HT-29 (cell line): Measurements from ENCODE around the gene CTBP2. TPM values are rescaled to one million over a fixed set of nuclear protein-coding genes. Genes with fewer than 3 reads are reported as not detected.

Experiments used
- DNase-seq: peaks from one replicate; pipeline ENCODE4 v3.0.0-alpha.2; 2015; ENCODE audit warnings: low spot score
- total RNA-seq: library from RNA; depleted of rRNA; stranded (reverse); fragments of >200 nt; shearing (Covaris generic); gene quantifications from 2 replicates; pipeline ENCODE4 v1.2.3, GENCODE V29; 2014

Gene CTBP2
- total RNA-seq, 1 experiment from 2014 or later = 207 TPM

DNA sequence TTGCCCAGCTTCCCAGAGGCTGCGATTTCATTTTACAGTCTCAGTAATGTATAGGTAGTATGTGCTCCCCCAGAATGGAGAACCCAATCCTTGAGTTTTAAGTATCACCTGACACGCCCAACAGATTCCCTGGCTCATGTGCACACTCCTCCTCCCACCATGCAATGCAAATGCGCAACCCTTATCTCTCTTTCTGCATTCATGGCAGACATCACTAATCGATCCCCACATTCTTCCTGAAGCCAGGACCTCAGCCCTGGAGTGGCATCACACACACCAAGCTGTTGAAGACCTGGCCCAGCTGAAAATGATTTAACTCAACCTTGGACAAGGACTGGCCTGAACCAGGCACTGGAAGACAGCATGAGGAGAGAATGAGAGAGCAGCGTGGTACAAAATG, 150.0 kb downstream of the CTBP2 start:
- DNase-seq = no peak

DNA sequence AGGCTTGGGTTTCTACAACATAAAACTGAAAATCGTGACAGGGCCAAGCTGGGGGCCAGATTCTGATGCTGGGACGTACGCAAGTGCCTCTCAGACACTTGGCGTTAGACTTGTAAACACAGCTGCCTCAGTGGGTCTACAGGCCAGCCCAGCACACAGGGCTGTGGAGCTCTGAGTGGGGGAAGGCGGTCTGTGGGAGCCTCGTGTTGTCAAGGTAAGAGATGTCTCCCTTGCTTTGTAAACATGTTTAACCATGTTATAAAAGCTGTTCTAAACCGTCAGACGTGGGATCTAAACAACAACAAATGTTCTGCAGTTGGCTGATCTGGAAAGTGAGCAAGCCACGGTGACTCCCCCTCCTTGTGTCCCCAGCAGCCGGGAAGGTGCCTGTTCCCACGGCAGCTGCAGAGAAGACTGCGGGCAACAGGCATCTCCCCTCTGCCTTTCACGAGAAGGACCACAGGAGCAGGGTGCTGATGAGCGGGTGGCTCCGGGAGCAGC, 150.7 kb downstream of the CTBP2 start:
- DNase-seq = no peak

DNA sequence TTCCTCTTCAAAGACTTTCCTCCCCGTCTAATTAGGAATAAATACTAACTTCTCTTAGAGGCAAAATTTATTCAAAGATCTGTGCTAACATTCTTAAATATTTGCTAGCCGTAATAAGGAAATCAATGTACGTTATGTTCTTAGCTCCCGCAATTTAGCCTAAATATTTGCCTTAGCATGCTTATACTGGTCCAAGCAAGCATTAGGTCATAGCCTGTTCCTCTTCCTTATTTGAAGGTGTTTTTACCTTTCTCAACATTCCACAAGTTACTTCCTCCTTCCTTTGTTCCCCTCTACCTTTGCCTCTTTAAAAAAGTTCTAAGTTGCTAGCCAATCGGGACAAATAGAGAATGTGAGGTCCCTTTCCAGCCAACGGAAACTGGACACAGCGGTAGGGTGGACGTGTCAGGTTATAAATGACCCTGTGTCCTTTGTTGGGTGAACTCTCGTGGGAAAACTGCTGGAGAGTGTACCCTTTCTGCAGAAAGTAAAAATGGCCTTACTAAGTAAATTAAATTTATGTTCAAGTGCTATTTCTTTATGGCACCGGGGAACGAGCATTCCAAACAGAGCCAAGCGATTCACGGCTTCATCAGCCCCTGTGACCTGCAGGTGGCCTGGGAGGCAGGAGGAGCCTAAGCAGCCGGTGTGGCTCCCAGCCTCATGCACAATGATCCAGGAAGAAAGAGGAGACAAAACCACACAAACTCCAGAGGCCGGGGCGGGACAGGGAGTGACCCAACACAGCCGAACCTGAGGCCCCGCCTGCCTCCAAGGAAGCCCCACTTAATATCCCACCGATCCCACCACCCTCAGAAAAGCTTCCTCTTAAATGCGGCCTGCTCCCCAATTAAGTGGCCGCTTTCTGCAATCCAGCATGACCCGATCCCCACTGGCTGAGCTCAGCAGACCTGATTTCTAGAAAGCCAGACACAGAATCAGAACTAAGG, 151.4 kb downstream of the CTBP2 start:
- peak; percentile 65 for DNase-seq

DNA sequence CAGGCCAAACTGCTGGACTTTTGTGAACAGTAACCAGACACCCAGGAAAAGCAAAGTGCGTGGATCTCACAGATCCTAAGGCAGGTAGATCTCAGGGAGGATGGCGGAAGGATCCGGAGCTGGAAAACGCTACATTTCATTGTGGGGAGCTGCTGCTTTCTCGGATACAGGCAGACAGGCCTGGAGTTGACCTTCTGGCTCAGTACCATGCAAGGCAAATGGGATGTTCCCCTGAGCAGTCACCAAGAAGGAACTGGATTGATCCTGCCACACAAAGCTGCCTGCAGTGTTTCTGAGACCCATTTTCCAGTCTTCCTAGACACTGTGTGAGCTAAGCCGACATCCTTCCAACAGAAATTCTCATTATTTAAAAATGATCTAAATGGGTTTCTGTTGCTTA, 152.9 kb downstream of the CTBP2 start:
- no peak for DNase-seq

DNA sequence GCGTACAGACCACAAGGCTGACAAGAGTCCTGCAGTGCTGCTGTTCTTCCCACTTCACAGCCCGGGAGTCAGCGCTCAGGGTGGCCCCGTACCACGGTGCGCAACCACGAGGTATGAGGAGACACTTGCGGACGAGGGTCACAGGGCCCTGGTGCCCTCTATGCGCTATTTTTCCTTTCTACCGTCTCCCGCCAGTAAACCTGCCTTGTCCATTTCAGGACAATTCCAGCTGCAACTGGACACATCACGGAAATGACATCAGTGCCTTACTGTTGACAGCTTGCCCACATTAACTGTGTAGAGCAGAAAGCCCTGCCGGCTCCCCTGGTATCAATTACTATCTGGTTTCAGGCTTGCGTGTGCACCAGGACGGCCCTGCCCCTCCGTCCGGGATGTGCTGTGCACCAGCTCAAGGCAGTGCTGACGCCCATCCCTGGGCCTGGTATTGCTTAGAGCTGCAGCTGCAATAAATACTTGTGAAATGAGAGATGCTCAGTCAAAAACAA, 153.4 kb downstream of the CTBP2 start:
- no peak for DNase-seq

DNA sequence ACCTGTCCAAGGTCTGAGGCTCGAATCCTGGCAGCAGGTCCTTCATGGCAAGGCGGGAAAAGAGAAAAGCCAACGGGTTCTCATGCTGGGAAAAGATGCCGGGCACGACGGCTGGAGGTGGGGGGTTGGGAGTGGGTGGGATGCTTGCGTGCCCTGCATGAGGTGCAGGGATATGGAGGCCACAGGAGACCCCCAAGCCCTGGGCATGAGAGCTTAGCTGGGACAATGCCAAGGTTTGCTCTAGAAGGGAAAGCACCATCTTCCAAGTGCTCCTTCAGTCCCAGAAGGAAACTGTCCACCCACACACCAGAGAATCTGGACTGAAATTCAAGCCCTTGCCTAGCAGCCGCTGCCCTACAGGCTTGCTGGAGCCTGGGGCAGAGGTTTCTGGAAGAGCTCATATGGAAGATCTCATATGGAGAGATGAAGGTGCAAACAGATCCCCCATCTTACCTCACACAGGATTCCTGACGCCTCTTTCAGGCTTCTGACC, 154.1 kb downstream of the CTBP2 start:
- DNase-seq = no peak

DNA sequence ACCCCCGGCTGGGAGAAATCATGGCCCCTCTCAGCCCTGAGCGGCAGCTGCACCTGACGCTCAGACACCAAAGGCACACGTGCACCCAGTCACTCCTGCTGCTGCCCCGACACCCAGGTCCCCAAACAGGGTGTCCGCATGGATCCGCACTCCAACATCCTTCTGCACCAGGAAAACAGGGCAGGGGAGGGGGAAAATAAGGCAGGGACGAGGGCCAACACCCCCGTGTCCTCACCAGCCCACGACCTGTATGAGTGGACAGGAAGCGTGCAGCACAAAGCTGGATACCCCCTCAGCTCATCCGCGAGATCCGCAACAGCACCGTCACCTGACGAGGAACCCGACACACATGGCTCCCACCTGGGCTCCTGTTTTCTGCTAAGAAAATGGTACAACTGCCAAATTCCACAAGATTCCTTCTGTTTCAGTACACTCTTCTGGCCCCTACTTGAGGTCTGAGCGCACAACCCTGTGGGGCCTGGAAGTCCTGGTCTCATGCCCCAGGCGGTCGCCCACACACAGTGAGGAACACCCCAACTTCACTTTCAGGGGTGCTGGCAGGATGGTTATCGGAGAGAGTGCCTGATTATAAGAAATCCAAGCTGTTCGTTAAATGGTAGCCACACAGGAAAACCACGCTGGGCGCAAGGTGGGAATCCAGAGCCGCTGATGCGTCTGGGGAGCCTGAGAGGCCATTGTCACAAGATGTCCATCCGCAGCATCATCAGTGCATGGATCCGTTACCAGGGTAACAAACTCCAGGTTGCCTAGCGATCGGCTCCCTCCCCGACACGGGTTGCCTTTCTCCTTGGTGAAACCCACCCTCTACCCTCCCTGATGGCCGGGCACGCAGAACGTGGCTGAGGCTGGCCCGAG, 154.8 kb downstream of the CTBP2 start:
- DNase-seq = no peak

DNA sequence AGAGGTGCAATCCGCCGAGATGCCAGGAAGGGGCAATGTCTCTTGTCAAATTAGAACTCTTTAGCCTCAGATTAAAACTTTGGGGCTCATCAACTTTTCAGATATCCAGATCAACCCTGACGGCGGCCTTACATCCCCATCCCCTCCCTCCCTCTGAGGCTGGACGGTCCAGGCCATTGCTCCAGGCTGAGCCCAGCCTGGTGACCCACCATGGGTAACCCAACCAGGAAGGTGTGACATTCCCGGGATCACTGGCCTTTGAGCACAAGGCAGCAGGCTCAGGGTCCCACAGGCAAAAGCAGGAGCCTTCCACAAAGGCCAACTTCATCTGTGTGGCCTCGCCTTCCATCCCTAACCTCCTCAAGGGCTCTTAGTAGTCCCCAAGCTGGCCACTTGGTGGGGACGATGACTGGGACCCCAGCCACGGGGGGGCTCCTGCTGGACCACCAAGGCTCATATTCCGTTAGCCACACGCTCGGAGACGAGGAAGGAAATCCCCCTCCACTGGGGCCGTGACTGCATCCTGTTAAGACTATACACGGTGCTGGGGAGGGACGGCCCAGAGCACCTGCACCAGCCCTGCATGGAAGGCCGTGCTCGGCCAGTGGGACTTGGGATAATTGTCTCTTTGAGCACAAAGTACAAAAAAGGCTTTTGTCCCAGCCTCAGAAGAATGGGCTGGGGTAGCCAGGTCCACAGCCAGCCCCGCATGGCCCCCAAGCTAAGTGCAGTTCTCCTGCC, 155.6 kb downstream of the CTBP2 start:
- DNase-seq = no peak

DNA sequence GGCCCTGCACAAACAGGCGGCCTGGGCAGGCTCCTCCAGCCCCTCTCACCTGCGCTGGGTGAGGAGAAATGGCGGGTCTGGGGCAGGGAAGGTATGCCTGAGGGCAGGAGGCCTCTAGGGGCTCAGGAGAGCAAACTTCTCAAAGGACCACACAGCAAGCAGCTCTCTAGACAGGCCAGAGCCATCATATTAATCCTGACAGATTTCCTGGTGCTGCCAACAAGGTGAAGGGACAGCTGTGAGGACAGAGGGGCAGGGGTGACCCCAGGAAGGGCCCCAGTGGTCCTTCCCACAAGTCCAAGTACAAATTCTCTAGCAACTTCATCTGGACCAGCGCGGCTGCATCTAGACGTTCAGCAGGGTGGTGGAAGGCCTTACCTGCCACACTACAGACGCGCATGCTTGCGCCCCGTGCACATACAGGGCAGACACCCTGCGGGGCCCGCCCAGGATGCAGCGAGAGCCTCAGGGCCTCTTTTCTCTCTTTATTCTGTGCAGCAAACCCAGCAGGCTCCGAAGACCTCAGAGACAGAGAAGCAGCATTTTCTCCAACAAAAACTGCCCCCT, 156.4 kb downstream of the CTBP2 start:
- DNase-seq = no peak

DNA sequence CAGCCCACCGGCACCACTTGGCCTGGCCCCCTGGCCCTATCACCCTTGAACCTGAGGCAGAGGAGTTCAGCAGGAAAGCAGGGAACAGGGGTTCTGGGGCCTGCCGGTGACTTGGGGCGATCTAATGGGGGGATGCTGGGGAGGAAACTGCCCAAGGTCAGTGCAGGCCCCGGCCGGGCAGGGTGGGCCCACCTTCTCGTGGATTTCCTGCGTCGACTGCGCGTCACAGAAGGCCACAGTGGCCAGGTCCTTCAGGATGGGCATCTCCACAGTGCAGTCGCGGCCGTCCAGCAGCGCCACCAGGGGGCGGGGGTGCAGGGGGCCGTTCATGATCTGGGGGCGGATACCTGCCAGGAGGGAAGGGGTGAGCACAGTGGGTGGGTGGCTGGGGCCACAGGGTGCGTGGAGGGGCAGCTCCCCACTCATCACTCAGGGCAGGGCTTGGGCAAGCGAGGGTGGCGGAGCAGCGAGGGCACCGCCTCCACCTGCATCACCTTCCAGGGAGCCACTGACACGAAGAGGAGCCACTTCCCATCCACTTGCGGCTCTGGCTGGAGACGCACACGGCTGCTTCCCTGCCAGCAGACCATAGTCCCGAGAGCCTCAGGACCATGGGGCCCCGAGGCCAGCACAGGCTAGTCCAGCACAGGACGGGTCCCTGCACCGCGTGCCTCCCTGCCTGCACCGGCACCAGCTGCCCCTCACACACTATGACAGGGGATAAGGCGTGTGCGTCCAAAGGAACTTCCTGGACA, 157.0 kb downstream of the CTBP2 start:
- no peak for DNase-seq

DNA sequence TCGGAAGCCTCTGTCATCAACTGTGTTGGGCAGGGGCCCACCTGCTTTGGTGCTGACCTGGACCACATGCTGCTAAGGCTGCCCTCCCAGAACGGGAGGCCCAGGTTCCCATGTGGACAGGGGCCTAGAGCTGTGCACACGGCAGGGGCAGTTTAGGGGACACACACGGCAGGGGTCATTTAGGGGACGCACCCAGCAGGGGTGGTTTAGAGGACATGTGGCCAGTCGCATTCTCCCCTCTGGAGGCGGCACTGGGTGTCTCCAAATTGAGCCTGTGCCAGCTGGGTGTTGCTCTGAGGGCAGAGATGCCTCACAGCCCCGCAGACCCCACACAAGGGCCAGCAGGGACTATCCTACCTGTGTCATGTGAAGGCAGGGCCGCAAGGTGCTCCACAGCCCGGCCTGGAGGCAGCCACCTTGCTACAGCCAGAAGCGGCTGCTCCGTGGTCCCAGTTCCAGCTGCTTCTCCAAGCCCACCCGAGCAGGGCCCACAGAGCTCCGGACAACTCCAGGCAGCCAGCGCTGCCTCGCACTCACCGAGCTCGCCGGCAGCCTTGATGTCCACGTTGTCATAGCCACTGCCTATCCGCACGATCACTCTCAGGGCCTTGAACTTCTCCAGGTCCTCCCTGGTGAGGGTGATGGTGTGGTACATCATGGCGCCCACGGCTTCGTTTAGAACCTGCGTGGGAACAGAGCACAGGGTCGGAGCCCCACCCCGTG, 157.8 kb downstream of the CTBP2 start:
- no peak for DNase-seq

DNA sequence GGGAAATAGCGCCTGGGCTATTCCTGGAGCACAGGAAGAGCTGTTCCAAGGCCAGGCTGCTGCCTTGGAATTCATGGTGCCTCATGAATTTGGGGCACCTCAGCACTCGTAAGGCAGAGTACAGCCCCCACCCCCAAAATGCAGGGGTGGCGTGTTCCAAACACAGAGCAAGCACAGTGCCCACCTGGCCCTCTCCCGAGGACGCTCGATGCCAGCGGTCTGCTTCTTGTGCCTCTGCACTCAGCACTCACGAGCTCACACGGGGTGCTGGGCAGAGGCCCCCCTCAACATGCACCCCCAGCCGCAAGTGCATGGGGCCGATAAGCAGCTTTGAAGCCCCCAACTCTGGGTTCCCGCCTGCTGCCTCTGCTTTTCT, 158.3 kb downstream of the CTBP2 start:
- no peak for DNase-seq

DNA sequence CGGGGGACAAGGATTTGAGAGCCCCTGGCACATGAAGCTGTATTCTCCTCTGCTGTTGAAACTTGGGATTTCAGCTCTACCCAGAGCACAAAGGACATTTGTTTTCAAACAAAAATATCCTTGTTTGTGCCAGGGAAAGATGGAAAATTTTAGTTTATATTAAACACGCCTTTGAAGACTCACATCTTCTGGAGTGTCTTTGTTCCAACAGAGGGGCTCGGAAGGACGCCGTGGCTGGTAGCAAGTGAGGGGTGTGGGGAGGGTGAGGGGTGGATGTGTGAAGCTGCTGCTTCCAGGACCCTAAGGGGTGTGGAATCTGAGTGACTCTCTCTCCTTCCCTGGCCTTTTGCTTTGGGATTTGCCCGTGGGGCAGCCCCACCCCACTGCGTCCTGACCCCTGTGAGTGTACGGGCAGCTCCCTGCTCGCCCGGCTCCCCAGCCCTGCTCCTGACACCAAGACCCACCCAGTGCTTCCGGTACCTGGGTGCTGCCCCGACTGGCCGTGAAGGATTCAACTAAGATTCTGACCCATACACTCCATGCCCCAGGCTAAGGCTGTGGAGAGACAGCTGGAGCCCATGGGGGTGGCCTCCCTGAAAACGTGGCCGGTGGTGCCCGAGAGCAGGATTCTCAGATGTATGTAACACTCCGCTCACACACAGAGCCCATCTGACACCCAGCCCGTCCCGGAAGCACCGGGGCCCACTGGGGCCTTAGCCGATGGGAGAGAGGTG, 158.9 kb downstream of the CTBP2 start:
- DNase-seq = no peak

DNA sequence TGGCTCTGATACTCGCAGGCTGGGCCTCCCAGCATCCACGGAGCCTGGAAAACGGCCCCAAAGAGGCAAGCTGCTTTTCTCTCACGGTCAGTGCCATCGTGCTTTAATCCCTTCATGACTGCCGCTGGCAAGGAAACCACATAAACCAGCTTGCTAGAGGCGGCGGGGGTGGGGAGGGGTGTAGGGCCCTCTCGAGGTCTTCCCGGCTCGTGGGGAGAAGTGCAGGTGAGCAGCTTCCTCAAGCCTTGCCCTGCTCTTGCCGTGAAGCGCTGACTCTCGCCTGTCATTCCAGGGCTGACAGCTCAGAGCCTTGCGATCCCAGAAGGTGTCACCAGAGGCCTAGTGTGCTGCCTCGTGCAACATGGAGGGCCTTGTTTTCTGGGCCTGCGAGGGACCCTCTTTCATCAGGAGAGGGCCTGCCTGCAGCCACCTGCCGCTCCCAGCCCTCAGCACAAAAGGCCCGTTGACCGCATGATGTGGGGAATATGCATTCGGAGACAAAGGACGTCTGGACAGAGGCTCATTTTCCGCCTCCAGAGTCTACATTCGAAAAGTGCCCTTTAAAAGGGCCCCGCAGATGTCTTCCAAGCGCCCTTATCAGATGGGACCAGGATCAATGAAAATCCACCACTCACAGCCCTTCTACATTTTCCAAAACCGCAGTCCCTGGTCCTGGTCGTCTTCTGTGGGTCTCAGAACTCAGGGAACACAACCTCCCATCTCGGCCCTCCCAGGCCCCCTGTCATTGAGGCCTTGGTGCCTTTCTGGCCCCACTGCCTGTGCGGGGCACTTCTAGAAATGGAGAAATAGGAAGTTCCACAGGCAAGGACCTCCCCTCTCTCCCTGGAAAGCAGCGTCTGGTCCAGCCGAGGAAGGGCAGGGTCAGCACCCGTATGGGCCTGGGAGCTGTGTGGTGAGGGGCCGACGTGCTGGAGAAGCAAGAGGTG, 159.7 kb downstream of the CTBP2 start:
- DNase-seq = no peak

DNA sequence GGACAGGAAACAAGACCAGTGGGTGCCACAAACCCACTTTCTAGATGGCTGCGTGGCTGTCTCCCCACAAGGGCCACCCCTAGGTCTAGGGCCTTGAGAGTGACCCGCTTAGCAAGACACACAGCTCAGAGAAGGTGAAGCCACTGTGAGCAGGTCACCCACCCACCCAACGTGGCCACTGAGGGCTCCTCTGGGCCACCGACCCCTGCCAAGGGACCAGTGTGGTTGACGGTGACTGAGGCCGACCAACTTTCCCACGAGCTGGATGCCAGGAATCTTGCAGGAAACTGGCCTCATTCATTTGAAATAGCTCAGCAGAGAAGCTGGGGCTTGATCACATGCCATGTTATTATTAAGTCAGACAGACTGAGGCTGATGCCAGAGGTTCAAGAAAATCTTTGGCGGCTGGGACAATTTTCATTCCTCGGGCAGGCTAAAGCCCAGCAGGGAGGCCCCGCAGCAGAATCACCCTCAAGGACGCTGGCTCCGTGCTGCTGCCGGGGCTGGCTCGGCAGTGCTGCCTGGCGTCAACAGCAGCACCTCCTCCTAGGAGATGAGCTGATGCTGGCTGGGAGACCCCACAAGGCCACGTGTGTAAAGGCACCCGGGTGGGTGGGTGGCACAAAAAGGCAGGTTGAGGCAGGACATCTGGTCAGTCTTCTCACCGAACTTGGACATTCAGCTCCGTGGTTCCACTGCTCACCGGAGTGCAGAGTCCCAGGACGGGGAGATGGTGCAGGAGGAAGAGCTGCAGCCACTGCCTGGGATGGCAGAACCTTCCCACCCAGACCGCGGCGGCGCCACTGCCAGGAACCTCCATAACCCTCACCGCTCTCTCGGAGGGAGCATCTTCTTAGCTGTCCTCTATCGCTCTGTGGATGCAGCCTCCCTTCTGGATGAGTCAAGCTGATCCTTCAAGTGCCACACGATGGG, 160.7 kb downstream of the CTBP2 start:
- DNase-seq = no peak

DNA sequence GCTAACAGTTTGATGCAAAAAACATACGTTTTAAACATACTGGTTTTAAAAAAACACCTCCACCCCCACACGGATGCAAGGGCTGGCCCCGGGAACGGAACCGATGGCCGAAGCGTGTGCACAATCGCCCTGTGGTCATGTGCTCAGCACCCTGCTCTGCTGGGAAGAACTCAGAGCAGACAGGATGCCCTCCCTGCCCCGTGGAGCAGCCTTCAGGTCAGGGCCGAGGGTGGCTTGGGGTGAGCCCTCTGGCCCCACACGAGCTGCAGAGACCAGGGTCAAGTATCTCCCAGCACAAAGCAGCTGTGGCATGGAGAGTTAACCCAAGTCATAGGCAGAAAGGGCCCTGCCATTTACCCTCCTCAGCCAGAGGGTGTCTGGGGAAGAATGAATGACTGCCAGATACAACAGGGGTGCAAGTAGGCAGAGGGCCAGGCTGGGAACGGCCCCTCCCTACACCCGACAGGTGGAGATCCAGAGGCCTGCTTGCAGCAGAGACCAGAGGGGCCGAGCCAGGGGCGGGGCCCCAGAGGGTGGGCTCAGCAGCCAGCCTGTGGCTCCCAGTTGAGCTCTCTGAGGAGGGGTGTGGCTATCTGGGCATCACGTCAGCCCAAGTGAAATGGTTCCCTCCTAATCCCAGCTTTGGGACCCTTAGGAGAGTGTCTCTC, 161.6 kb downstream of the CTBP2 start:
- DNase-seq = no peak
